SHP77 (cell line): Measurements from ENCODE around the gene ULBP2.
"Not testable (repeated sequence)": the region's sequence is repeated elsewhere in the genome, so short reads cannot be mapped to it uniquely, and the experiment has no call there.

Experiments used
- DNase-seq, 2 experiments: peaks; one replicate each; lab custom pipeline; 2025; lab: John Stamatoyannopoulos, UW

The ULBP2 gene

DNA sequence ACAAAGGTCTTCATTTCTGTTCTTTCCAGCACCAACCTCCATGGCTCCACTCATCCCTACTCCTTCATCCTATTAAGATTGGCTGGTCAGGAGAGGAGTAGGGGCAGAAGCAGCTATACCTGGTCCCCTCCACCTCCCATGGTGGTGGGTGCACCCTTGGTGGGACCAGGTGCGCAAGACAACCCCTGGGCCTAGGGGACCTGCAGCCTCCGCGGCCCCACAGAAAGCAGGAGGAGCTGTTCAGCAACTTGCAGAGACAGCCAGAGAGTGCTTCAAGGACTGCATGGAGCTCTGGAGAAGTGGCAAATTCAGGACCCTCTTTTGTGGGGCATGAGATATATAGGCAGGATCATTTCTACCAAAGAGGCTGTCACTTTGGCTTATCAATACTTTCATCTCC is 9.8 kb downstream of the ULBP2 start:
- DNase-seq = no peak

DNA sequence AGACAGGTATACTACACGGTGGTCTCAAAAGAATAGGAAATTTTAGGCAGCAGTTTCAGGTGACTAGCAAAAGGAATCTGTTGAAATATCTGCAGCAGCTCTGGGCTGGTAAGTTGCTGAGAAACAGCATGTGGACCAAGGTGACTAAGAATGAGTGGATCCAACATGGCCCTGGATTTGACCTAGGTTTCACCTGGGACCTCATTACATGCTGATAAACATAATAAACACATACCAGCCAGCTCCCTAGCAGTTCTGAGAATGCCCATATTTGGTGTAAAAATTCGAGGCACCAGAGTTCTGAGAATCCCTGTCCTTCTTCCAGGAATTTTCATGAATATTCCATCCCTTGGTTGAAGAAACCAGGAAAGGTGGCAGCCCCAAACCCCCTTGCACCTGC is 11.6 kb downstream of the ULBP2 start:
- DNase-seq = not testable (repeated sequence)

DNA sequence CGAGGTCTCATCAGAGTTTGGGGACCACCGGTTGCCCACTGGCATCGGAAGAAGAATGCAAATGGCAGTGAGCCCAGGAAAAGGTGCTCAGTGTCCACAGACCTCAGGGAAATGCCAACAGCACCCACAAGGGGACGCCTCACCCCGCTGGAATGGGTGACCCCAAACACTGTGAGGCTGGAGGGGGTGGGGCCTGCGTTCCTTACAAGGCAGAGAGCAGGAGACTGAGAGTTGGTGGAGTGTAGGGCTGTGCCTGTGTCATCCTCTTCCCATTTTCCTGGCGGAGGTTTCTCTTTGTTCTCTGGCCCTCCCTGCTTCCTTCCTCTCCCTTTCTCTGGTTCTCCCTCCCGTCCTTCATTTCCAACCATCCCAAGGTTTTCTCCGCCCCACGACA is 12.1 kb downstream of the ULBP2 start:
- DNase-seq = not testable (repeated sequence)

DNA sequence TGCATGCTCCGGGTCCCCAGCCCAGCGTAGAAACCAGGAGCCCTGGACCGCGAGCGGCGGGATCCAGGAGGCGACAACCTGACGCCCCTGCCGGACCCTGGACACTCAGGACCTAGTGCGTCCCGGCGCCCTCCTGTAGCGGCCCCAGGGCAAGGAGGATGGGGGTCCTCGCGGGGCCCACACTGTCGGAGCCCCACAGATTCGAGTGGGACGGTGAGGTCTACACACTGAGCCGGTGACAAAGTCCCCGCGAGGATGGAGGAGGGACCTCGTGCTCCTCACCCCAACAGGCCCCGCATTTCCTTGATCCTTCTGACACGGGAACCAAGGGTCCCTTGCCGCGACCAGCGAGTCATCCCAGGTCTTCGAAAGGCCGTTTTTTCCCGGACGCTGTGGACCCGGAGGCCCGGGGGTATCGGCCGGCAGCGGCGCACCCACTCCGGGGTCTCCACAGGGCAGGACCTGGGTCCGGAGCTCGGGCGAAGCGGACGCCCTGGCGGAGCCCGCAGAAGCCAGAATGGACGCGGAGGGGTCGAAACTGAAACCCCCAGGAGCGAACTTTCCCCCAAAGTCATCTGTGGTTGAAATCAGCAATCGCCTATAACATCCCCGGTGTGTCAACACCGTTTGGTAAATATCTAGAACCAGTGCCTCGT is 12.6 kb downstream of the ULBP2 start:
- not testable (repeated sequence) for DNase-seq

DNA sequence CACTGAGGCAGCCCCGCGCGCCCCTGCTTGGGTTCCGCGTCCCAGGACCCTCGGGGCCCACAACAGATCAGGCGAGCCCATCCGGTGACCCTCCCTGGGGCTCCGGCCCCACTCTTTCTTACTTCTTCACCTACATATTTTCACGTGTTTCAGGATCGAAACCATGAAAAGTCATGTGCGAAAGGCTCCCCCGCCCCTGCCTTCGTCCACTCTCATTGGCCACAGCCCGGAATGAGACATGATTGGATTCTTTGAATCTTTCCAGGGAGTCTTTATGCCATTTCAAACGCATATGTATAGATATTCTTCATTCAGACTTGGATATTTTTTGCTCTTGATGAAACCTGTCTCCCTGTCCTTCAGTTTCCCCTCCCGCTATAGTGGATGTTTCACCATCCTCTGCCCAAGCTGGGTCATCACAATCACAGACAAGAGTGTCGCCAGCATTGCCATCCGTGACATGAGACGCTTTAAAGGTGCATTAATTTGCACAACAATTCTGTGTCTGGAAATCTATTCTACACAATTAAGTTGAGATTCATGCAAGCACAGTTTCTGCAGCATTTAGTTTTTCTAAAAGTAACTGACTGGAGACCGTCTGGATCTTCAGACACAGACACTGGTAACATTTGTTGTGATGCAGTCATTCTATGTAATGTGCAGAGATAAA is 13.3 kb downstream of the ULBP2 start:
- DNase-seq = not testable (repeated sequence)

DNA sequence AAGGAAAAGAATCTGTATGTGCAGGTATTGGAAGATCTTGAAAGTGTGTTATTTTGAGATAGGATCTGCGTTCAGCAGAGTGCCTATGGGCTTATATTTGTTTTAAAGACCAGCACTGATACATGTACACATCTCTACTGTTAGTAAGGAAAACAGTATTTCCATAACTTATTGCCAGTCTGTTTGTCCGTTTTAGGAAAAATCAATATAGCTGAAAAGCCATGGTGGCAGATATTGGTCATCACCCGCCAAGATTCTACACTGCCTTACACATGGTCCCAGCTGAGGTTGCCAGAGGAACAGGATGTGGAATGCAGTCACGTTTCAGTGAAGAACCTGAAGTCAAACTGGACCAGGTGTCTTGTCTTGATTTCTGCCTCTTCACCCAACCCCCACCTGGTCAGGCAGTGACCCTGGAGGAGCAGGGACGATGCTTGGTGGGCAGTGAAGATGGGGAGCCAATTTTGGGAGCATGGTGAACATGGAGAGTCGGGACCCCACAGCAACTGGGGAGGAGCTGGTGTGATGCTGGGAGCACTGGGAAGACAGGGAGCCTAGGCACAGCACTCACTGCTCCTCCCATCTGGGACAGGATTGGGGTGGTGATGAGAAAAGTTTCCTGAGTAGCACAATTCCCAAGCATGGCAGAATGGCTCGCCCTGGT is 14.0 kb downstream of the ULBP2 start:
- DNase-seq = not testable (repeated sequence)

DNA sequence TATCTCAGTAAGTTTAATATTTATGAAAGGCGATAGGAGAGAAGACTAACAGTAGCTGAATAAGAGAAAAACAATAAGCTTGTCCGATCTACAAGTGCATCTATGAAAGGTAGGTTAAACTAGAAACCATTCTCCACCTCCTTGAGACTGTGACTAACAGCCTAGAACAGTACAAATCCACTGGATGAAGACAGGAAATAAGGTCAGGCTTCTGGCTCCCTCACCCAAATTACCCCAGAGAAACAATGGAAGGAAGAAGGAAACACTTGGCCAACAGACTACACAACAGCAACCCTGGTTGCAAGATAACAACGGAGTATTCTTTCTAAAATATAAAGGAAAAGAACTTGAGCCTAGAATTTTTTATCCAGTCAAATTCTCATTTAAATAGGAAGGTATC is 16.3 kb downstream of the ULBP2 start:
- not testable (repeated sequence) for DNase-seq

DNA sequence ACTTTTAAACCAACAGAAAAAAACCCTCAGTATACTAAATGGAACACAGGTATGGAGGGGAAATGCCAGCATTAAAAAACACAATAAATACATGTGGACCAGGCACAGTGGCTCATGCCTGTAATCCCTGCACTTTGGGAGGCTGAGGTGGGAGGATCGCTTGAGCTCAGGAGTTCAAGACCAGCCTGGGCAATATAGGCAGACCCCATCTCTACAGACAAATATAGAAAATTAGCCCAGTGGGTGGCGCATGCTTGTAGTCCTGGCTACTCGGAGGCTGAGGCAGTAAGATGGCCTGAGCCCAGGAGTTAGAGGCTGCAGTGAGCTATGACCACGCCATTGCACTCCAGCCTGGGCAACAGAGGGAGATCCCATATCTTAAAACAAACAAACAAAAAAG is 18.0 kb downstream of the ULBP2 start:
- DNase-seq = not testable (repeated sequence)

DNA sequence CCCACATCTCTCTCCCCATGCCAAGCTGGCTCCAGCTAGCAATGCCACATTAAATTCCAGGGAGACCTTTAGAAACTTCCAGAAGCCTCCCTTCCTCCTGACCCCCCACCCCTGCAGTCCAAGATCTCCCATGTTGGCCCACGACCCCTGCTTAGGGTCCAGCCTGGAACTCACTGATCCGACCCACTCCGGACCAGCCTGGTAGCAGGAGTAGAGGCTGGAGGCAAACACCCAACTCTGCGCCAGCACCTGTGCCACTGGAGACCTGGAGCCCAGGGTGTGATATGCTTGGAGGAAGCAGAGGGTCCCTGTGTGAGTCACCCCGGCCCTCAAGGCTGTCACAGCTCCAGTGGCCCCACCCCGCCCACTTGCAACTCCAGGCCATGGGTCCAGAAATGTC is 18.7 kb downstream of the ULBP2 start:
- DNase-seq = no peak

DNA sequence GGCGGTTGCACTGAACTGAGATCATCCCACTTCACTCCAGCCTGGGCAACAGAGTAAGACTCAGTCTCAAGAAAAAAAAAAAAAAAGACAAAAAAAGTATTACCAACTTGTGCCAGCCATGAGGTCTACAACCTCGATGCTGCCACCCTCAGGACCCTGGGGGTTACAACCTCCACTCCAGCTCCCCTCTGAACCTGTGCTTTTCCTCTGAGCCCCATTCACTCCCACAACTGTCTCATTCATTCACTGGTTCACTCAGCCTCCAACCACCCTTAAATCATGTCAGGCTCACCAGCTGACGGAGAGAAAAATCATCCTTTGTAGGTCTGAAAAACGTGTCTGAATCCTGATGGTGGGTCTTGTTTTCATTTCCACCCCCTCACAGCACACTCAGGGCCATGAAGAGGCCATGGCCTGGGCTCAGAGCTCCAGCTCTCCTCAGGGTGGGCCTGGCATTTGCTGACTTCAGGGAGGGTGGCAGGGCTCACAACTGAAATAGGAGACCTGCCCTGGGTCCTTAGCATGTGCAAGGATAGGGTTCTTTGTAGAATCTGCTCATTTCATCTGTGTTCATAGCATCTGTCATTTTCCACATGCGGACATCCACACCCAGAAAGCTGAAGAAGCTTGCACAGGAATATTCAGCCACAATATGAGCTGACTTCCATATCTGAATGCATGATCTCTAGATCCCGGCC is 20.1 kb downstream of the ULBP2 start:
- no peak for DNase-seq

DNA sequence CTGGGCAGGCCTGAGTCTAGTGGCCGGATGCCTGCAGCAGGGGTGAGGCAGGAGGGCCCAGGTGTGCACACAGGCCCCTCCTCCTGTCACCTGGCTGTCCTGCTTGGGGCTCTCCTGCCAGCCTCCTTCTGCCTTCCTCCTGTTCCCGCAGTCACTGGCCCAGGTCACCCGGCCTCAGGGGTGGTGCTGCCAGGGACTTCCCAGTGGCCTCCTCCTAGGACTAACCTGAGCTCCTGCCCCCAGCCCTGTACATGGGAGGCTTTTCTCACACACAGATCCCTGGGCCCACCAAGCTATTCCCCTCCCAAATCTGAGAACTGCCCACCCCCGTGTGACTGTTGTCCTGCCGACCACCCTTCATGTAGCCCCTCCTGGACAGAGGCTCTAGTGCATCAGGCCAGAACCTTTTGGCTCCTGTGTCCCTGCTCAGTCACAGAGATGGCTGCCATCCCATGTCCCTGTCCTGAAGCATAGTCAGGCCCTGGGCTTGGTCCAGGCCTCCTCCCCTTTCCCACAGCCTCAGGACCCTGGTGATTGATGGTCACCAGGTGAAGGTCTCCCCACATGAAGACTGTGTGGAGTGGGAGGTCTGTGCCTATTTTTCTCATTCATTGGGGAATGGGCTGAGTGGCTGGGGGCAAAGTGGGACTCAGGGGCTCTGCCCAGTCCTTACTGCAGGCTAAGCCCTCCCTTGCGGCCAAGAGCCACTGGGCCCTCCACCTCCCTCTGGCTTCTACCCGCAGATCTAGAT is 20.8 kb downstream of the ULBP2 start:
- no peak for DNase-seq

DNA sequence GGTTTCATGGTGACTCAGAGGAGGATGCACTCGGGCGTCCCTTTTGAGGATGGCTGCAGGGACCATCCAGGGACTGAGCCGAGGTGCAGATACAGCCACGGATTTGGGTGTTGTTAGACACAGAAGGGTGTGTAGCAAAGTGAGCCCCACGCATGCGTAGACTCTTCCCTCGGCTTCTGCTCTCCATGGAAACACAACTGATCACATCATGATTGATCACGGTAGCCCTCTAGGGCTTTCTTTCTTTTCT is 21.3 kb downstream of the ULBP2 start:
- no peak for DNase-seq

DNA sequence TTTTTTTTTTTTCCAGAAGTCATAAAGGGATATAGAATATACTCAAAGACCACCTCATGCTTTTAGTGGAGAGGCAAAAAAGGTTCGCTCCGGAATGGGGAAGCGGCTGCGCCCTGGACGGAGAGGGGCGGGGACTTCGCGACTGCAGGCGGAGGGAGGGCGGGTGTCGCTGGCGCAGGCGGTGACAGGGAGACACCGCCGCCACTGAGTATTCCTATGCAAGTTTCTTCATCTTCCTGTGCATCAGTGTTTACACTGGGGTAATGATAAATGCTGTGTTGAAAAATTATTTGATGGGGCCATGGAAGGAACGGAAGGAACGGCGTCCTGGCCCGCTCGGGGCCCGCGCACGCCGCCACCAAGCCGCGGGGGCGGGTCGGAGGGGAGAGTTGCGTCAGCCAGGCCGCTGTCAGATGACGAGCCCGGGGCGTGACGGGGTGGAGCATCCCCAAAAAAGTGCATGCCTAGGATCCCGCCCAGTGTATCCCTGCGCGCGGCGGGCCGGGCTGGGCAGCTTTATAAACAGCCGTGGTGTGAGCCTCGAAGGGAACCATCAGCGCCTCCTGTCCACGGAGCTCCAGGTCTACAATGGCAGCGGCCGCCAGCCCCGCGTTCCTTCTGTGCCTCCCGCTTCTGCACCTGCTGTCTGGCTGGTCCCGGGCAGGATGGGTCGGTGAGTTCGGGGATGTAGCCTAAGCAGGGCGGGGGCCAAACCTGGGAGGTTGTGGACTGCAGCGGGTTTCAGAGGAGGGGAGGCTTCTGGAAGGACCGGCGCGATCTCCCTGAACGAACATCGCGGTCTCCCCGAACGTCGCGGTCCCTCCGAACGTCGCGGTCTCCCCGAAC is 21.9 kb downstream of the ULBP2 start, which contains the start of gene ULBP1:
Gene ULBP1, plus strand, starts transcription at position 482 of the 846 bp plus-strand sequence. Its CDS starts 107 bp downstream, at position 589.
- no peak for DNase-seq

DNA sequence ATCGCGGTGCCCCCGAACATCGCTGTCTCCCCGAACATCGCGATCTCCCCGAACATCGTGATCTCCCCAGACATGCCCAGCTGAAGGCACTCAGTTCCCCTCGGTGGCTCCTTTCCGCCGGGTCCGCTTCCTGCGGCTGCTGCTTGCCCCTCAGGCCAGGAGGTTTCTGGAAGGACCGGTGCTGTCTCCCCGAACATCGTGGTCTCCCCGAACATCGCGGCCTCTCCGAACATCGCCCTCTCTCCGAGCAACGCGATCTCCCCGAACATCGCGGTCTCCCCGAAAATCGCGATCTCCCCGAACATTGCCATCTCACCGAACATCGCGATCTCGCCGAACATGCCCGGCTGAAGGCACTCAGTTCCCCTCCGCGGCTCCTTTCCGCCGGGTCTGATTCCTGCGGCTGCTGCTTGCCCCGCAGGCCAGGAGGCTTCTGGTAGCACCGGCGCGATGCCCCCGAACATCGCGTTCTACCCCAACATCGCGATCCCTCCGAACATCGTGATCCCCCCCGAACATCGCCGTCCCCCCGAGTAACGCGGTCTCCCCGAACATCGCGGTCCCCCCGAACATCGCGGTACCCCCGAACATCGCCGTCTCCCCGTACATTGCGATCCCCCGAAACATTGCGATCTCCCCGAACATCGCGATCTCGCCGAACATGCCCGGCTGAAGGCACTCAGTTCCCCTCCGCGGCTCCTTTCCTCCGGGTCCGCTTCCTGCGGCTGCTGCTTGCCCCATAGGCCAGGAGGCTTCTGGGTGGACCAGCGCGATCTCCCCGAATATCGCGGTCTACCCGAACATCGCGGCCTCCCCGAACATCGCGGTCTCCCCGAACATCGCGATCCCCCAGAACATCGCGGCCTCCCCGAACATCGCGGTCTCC is 22.7 kb downstream of the ULBP2 start:
- no peak for DNase-seq

DNA sequence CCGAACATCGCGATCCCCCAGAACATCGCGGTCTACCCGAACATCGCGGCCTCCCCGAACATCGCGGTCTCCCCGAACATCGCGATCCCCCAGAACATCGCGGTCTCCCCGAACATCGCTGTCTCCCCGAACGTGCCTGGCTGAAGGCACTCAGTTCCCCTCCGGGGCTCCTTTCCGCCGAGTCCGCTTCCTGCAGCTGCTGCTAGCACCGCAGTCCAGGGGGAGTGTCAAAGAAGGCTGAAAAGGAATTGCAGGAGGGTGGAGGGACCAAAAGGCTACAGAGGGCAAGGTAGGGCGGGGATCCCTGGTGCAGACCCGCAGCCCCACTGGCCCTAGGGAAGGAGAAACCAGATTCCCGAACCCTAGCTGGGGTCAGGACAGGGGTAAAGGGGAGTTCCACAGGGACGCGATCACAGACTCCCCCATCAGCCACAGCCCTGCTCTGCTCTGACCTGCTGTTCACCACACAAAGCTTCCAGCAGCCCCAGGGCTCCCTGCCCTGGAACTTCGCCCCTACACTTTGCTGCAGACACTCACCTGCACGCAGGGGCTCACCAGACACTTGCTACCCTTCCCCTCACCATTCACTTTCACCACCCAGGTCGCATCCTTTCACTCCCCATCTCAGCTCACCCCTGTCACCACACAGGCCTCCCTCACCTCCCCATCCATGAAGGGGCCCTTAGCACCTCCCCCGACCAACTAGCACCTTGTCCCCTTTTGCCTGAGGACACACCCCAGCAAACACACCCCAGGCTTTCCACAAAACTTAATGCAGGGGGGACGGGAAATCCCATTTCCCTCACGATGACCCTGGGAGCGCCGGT is 23.6 kb downstream of the ULBP2 start:
- no peak for DNase-seq

DNA sequence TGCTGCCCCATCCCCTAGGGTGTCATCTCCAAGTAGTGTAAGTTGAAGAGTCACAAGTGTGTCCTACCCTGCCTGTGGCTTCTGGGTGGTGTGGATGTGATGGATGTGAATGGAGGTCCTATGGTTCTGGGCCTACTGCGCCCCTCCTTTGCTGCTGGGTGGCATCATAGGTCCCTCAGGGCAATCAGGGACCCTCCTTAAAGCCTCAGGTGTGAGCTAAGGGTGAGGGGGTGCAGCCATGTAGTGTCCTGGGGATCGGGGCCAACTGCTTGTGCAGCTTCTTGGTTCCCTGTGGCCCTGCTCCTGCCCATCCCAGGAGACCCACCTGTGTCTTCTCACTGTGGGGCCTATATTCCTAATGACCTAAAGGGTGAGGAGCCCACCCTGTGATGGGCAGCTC is 24.5 kb downstream of the ULBP2 start:
- DNase-seq = not testable (repeated sequence)

DNA sequence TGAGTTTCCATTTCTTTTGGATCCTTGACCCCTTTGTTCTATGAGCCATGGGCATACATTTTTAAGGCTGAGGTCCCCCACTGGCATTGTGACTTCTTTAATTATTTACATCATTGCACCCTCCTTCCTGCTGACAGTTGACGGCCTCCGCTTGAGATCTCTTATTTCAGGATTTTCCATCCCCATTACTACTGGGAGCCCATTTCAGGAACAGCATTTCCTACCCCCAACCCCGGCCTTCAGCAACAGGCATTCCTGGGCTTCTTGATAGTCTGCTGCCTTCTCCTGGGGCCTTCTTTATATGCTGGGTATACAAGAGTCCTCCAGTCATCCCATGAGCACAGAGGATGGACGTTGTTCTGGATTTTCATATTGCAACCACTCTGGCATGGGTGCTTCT is 25.8 kb downstream of the ULBP2 start:
- no peak for DNase-seq

DNA sequence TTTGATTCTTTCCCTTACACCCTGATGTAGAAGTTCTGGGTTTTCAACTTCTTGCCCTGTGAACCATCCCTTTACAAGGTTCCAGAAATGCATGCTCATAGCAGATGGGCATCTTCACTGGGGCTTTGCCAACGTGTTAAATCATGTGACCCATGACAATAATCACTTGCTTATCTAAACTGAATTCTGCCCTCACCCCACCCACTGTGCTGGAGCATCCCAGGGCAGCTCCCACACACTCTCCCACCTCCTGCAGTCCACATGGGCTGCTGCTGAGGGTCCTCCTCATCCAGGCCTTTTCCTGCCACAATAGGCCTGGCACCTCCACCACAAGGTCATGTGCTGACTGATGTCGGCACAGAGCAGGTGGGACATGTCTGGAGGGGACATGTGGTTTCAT is 26.2 kb downstream of the ULBP2 start:
- DNase-seq = not testable (repeated sequence)

DNA sequence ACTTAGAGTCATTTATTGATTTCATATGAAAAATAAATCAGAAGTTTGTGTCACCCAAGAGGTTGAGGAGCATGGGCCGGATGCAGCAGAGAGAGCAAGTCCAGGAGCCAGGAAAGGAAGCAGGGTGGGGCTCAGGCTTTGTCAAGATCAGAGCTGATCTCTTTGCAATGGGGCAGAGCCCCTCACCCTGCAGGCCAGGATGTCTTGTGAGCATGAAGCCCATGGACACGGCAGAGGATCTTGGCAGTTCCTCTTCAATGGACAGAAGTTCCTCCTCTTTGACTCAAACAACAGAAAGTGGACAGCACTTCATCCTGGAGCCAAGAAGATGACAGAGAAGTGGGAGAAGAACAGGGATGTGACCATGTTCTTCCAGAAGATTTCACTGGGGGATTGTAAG is 27.1 kb downstream of the ULBP2 start:
- DNase-seq = not testable (repeated sequence)
